Retinal pigment epithelial cell (primary cell): ENCODE measurements around the gene FAM217A.

Experiments
- DNase-seq: peaks from one replicate; pipeline ENCODE4 v3.0.0-alpha.2; 2010; ENCODE audit warnings: low read depth
- H3K4me3 ChIP-seq: 2 replicates; pipeline ENCODE4 v1.5.1; 2011; ENCODE audit warnings: mild to moderate bottlenecking, low read length, control low read depth, moderate library complexity
- CTCF ChIP-seq: conservative IDR thresholded peaks from 2 replicates; pipeline ENCODE4 v1.5.1; 2011; ENCODE audit warnings: low read depth, low read length, control low read depth, inconsistent platforms

Gene FAM217A

GRCh38 chr6:4025681-4026080 is 53.3 kb downstream of the FAM217A start:
- TF ChIP-seq CTCF, result no peak
- no peak overlapping the region for H3K4me3 ChIP-seq
- DNase-seq, result no peak

GRCh38 chr6:4023240-4023639 is 55.7 kb downstream of the FAM217A start:
- no peak for TF ChIP-seq CTCF
- peak overlapping the region; percentile 92 for H3K4me3 ChIP-seq
- no peak for DNase-seq

- TF ChIP-seq CTCF, result no peak
- DNase-seq, result no peak
- H3K4me3 ChIP-seq, result peak overlapping the region; percentile 92
Measured at GRCh38 chr6:4021854-4022695, 56.9 kb downstream of the FAM217A start.

GRCh38 chr6:4021133-4021853 is 57.6 kb downstream of the FAM217A start:
- DNase-seq, result peak; percentile 90
- TF ChIP-seq CTCF, result peak; percentile 37
- H3K4me3 ChIP-seq, result peak overlapping the region; percentile 92

- TF ChIP-seq CTCF, result no peak
- peak overlapping the region; percentile 92 for H3K4me3 ChIP-seq
- DNase-seq, result no peak
Measured at GRCh38 chr6:4020822-4021132, 58.2 kb downstream of the FAM217A start.

- H3K4me3 ChIP-seq, result peak overlapping the region; percentile 77
- TF ChIP-seq CTCF, result no peak
- DNase-seq, result no peak
Measured at GRCh38 chr6:4018924-4019236, 60.1 kb downstream of the FAM217A start.
